NCI-H1105 (cell line): Measurements from ENCODE around the gene C3orf22.

Source experiments
- DNase-seq: peaks from one replicate; lab custom pipeline; 2025; lab: John Stamatoyannopoulos, UW

C3orf22 gene

DNA sequence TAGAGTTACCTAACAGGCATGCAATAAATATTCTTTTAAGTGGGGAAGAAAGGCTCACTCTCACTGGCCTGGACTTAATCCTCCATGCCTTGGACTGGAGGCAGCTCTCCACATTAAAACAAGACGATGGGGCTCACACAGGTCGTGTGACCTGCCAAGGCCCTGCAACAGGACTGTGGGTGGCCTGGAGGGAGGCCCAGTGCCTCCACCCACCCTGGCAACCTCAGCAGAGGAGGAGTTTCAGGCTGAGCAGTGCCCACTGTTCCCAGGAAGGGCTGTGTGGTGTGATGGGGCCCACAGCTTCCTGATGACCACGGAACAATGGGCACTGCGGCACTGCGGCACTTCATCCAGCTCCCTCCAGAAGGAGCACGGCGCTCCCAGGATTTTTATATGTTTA is 46.7 kb downstream of the C3orf22 start:
- no peak for DNase-seq

DNA sequence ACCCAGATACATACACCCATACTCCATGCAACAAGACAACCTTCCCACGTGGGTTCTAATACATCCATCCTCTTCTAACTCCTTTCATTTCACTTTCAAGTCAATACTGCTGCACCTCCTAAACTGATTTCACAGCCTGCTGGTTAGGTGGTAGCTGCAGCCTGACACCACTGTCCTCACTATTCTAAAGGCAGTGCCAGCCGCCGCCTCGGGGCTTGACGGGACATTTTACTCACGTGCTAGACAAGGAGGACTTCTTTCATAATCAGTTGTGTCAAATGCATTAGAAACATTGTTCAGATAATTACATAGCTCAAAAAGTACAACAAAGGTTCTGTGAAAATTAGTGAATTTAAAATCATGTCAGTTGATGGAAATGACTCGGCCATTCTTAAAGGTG is 47.4 kb downstream of the C3orf22 start:
- DNase-seq: no peak

DNA sequence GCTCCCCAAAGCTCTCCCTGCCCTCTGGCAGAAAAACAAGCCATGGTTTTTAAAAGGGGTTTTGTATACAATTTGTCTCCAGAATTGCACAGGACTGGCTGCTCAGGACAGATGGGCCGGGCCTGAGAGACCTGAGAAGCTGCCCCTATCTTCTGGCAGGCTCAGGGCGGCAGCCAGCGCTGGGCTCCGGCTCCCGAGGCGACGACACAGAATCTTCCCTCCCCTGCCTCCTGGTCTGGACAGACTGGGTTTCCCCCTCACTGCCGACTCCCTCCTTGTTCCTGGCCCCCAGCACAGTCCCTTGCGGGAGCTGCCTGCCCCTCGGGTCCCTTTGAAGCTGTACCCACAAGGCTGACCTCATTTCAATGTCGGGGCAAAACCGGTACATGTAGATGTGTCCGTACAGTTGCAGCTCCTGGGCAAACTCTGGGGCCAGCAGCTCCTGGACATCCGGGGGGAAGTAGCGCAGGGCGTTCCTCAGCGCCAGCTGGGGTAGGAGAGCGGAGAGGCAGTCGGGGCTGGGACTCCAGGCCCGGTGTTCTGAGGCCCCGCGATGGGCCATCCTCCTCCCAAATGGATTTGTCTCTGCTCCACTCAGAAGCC is 48.3 kb downstream of the C3orf22 start:
- DNase-seq: no peak

DNA sequence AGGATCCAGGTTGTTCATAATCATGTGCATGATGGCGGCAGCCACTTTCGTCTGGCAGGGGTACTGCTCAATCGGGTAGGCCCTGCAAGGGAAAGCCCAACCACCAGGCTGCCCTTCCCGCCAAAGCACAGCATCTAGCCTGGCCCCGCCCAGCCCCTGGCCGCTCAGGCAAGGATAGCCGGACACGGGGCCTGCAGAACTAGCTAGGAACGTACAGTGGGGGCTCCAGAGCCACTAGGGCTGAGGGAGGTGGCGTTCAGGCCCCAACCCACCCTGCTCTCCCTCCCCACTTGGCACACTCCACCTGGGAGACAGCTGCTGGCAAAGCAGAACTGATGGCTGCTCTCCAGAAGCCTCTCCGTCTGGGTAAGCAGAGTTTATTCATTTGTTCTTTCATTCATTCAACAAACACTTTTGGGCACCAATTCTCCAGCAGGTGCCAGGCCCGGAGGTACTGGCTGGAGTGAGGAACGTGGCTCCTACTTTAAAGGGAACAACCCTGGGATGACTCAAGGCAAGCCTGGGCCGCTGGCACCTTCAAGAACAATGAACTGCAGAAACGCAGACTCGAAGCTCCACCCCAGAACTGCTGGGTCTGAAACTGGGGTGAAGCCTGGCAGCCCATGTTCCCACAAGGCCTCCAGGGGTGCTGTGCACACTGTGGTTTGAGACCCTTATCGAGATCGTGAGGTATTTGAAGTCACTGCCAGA is 49.0 kb downstream of the C3orf22 start:
- DNase-seq: no peak

DNA sequence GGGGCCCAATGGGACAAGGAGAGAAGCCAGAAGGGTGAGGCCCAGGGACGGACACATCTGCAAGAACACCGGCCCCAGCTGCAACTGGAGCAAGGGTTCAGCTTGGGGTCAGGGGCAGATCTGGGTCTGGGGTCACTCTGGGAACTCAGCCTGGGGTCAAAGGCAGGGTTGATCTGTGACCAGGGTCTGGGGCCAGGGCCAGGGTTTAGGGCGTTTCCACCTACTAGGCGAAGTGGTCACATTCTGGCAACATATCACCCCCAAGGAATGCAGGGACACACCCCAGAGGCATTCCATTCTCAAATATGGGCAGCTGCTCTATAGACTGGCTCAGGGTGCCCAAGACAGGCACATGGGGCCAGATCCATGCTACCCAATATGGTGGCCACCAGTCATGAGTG is 50.2 kb downstream of the C3orf22 start:
- no peak for DNase-seq

DNA sequence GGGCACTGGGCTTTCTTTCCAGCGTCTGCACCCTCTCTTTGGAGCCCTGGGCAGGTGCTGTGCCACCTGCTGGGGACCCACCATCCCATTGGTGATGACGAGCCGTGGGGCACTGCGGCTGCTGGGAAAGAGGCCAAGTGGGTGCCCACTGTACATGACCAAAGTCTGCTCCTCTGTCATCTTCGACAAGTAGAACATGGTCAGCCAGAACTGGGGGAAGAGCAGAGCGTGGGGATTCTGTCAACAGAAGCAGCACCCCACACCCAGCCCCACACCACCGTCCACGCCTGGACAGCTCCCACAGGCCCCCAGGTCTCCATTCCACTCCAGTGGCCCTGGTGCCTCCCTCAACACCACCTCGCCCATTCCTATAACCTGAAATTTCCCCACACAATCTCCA is 50.8 kb downstream of the C3orf22 start:
- DNase-seq: no peak

DNA sequence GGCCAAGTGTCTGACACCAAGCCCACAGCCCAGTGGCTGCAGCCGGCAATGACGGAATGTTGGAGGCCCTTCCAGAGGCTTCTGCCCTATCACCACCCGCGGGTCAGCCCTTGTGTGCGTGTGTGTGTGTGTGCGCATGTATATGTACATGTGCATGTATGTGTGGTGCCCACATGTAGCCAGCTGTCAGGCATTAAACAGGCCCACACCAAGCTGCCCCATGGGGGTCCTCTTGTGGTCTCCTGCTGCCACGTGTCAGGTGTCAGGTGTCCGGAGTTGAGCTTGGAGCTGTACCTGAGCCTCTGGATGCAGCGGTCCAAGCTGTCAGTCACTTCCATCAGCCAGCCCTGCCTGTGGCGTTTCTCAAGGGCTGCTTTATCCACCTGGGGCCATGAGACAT is 55.0 kb downstream of the C3orf22 start:
- DNase-seq: no peak

DNA sequence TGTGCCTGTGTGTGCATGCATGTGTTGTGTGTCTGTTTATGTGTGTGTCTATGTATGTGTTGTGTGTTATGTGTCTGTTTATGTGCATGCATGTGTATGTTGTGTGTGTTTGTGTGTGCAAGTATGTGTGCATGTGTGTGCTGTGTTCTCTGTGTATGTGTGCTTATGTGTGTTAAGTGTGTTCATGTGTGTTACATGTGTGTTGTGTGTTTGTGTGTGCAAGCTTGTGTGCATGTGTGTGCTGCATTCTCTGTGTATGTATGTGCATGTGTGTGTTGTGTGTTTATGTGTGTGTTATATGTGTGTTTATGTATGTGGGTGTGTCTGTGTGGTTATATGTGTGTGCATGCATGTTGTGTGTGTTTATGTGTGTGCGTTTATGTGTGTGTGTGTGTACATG is 56.1 kb downstream of the C3orf22 start:
- no peak for DNase-seq

DNA sequence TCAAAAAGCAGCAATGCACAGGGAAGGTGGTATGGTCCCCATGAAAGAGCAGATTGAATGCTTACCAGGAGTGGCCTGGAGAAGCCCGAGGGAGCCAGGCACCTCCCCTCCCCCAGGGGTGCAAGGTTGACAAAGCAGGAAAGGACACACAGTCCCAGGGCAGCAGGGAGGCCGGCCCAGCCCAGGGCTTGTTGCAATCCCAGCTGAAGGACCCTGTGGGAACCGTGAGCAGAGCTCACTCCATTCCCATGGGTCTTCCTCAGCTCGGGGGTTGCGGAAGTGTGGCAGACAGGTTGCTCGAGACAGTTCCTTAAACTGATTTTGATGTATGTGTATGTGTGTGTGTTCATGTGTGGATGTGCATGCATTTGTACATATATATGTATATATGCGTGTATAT is 57.0 kb downstream of the C3orf22 start:
- no peak for DNase-seq

DNA sequence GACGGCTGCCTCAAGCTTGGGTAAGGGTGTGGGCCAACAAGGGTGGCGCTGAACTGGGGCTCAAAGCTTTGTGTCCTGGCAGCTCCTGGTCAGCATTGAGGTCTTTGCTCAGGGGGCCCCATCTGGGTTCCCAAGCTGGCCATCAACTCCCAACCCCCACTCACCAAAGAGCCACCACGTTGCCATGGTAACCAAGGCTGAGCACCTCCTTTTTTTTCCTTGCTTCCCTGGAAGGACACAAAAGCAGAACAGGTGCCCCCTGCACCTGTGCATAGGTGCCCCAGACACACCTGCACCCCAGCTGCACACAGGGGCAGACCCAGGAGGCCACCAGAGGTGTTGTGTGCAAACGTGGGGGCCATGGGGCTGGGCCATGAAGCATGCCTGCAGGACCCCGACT is 57.7 kb downstream of the C3orf22 start:
- no peak for DNase-seq

DNA sequence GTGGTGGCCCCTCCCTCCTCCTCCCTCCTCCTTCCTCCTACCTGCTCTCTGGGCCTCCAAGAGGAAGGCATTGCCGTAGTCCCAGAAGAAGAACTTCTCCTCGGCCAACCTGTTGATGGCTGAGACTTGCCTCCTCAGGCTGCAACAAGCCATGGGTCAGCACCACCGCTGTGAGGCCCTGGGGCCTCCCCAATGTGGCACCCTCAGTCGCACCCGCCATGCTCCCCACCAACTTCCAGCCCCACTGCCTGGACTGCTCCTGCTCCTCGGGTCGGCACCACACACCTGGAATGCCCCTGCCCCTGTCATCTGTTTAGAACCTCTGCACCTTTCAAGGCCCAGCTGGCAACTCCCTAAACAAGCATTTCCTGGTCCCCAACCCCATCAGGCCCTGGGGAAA is 58.7 kb downstream of the C3orf22 start:
- DNase-seq: no peak
